GM06990 (cell line): ENCODE measurements around the gene SZT2.
A peak's percentile ranks its signal among the peaks of the same experiment; 100 is the strongest.

Source experiments
- DNase-seq: peaks from one replicate; pipeline ENCODE4 v3.0.0-alpha.2; 2011; ENCODE audit not compliant: insufficient read length; ENCODE audit errors: extremely low read depth
- H3K27me3 ChIP-seq: replicated peaks from 2 replicates; pipeline ENCODE4 v1.6.0; 2011; ENCODE audit warnings: low read length; ENCODE audit not compliant: control insufficient read depth, insufficient read depth
- H3K36me3 ChIP-seq: 2 replicates; pipeline ENCODE4 v1.5.1; 2011; ENCODE audit warnings: low read length; ENCODE audit not compliant: control insufficient read depth, insufficient read depth
- H3K4me3 ChIP-seq: replicated peaks from 2 replicates; pipeline ENCODE4 v1.5.1; 2011; ENCODE audit warnings: low read depth, mild to moderate bottlenecking, control low read depth, low read length
- CTCF ChIP-seq: IDR thresholded peaks from 2 replicates; pipeline ENCODE4 v1.5.1; 2011; ENCODE audit warnings: low read length, control low read depth, mild to moderate bottlenecking, inconsistent platforms; ENCODE audit not compliant: insufficient read depth, poor library complexity, severe bottlenecking

Gene SZT2

GRCh38 chr1:43352351-43352705, 37.4 kb upstream of the SZT2 start:
- no peak for DNase-seq
- Histone ChIP-seq H3K4me3 (no peak overlapping the region), H3K27me3 (no peaks in the 10 kb centered on the region), H3K36me3 (no peaks in the 10 kb centered on the region)
- TF ChIP-seq CTCF: no peak

GRCh38 chr1:43352881-43353280, 36.8 kb upstream of the SZT2 start:
- DNase-seq: no peak
- Histone ChIP-seq H3K36me3 (no peaks in the 10 kb centered on the region), H3K27me3 (no peaks in the 10 kb centered on the region), H3K4me3 (no peak overlapping the region)
- TF ChIP-seq CTCF: no peak

GRCh38 chr1:43354471-43354870, 35.2 kb upstream of the SZT2 start:
- no peaks in the 10 kb centered on the region for H3K27me3 ChIP-seq
- TF ChIP-seq CTCF: no peak
- no peak for DNase-seq
- H3K36me3 ChIP-seq: no peaks in the 10 kb centered on the region
- H3K4me3 ChIP-seq: no peak overlapping the region

- H3K4me3 ChIP-seq: no peak overlapping the region
- DNase-seq: no peak
- TF ChIP-seq CTCF: no peak
- no peaks in the 10 kb centered on the region for H3K36me3 ChIP-seq
- no peaks in the 10 kb centered on the region for H3K27me3 ChIP-seq
These were observed 34.8 kb upstream of the SZT2 start for GRCh38 chr1:43354936-43355335.

- Histone ChIP-seq H3K36me3 (peaks cover 19% of the 10 kb centered on the region), H3K27me3 (no peaks in the 10 kb centered on the region), H3K4me3 (no peak overlapping the region)
- TF ChIP-seq CTCF: no peak
- no peak for DNase-seq
These were observed 32.4 kb upstream of the SZT2 start for GRCh38 chr1:43357251-43357650.

GRCh38 chr1:43358121-43358745, 31.5 kb upstream of the SZT2 start:
- TF ChIP-seq CTCF: peak; percentile 47
- H3K4me3 ChIP-seq: peak overlapping the region; percentile 87
- DNase-seq: peak; percentile 19
- H3K27me3 ChIP-seq: no peaks in the 10 kb centered on the region
- H3K36me3 ChIP-seq: peaks cover 25% of the 10 kb centered on the region
